Measurements from ENCODE around the gene BEAN1.

Gene BEAN1

DNA sequence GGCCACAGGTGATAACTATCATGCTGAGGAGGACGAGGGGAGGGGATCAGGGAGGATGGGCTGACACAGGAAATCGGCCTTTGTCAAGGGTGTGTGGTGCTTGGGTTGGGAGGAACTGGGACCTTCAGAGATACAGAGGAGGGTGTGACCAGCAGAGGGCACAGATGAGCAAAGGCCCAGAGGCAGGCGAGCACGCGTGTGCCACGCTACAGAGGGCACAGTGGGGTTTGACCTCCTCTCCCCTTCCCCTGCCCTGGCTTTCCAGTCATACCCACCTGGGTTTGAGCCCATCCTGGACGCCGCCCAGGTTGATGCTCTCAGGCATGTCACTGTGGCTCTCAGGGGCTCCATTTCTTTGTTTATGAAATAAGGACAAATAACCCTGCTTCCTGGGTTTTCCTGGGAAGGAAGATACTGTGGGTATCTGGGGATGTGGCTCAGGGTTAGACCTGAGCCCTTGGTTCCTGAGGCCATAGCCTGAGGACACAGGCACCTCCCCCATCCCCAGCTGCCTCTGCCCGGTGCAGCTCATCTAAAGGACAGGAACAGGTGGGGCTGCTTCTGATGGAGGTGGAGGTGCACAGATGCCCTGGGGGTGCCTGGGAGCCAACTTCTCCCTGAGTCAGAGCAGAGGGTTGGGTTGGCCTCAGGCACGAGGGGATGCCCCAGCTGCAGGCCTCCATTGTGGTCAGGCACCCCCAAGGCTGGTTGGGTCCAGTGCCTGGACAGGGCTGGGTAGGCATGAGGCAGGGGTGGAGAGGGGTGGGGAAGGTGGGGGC, 51.8 kb downstream of the BEAN1 start:
- no peaks in the 10 kb centered on the region for H3K9me3 Mint-ChIP-seq
- peak overlapping the region in 1 of 2 donors; percentile 27 for H3K27ac Mint-ChIP-seq
- H3K4me1 Mint-ChIP-seq (ENCODE audit: low read depth in 2 of 2) = peaks cover 29 to 30% of the 10 kb centered on the region in 2 donors
- DNase-seq = peak; percentile 74 to 79 (median 75)
- ATAC-seq (replicated peaks) = peak; percentile 88
- H3K27me3 Mint-ChIP-seq = no peaks in the 10 kb centered on the region
- H3K4me3 Mint-ChIP-seq = peak overlapping the region in 1 of 2 donors; percentile 29
- peaks cover 3% of the 10 kb centered on the region for H3K36me3 Mint-ChIP-seq (ENCODE audit: insufficient read depth)

DNA sequence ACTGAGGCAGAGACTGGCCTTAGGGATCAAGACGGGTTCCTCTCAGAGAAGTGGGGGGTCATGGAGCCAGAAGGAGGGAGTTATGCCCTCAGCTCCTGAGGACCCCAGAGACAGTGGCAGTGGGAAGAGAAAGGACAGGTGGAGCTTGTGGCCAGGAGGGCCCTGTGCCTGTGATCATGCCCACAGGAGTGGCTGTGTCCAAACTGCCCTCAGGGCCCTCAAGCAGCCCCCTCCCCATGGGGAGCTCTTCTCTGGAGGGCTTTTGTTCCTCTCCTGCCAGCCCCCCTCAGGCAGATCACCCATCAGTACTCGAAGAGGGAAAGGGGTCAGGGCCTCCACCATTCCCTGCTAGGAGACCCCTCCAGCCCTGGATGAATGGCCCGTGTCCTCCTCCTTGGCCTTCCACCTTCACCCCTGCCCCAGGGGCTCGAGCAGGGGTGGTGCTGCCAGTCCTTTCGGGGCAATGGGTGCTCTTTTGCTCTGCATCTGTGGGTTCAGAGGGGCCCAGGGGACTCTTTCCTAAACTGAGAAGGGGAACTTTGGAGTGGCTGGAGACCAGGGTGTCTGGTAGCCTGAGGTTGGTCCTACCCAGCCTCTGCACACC, 52.7 kb downstream of the BEAN1 start:
- H3K9me3 Mint-ChIP-seq = no peaks in the 10 kb centered on the region
- no peak overlapping the region for H3K27ac Mint-ChIP-seq
- H3K4me3 Mint-ChIP-seq = no peak overlapping the region
- H3K36me3 Mint-ChIP-seq (ENCODE audit: insufficient read depth) = peaks cover 3% of the 10 kb centered on the region
- no peaks in the 10 kb centered on the region for H3K27me3 Mint-ChIP-seq
- no peak for DNase-seq
- H3K4me1 Mint-ChIP-seq (ENCODE audit: low read depth in 2 of 2) = peaks cover 27 to 28% of the 10 kb centered on the region in 2 donors
- ATAC-seq (replicated peaks) = no peak

GRCh38 chr16:66480265-66481080, 53.4 kb downstream of the BEAN1 start:
- Mint-ChIP-seq H3K4me1 (ENCODE audit: low read depth in 2 of 2) (peaks cover 21% of the 10 kb centered on the region in 2 donors), H3K9me3 (no peaks in the 10 kb centered on the region), H3K4me3 (no peak overlapping the region), H3K36me3 (ENCODE audit: insufficient read depth) (peaks cover 3% of the 10 kb centered on the region), H3K27me3 (no peaks in the 10 kb centered on the region), H3K27ac (no peak overlapping the region)
- no peak for DNase-seq
- no peak for ATAC-seq (replicated peaks)

GRCh38 chr16:66481081-66481942, 54.2 kb downstream of the BEAN1 start:
- H3K27ac Mint-ChIP-seq = no peak overlapping the region
- ATAC-seq (replicated peaks) (no peak), DNase-seq (no peak)
- H3K9me3 Mint-ChIP-seq = no peaks in the 10 kb centered on the region
- H3K27me3 Mint-ChIP-seq = no peaks in the 10 kb centered on the region
- peaks cover 3% of the 10 kb centered on the region for H3K36me3 Mint-ChIP-seq (ENCODE audit: insufficient read depth)
- H3K4me1 Mint-ChIP-seq (ENCODE audit: low read depth in 2 of 2) = peaks cover 20 to 24% of the 10 kb centered on the region in 2 donors
- H3K4me3 Mint-ChIP-seq = no peak overlapping the region

DNA sequence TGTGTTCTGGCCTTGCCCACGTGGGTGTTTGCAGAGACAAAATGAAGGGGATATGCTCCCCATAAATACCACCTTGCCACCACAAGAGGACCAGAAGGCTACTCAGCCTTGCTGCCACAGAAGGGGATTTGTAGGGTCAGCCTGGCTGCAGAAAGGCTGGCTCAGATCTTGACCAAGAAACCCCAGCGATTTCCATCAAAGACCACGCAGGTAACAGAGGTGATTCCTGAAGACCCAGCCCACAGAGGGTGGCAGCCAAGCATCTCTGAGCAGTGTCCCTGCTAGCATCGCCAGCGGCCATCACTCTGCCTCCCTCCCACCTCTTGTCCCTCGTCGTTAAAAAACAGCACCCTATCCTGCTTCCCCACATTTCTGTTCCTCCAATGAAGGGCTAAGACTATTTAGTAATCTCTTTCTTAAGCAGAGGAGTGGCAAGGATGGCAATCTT, 54.9 kb downstream of the BEAN1 start:
- no peak for ATAC-seq (replicated peaks)
- H3K4me1 Mint-ChIP-seq (ENCODE audit: low read depth in 2 of 2) = peaks cover 20 to 24% of the 10 kb centered on the region in 2 donors

DNA sequence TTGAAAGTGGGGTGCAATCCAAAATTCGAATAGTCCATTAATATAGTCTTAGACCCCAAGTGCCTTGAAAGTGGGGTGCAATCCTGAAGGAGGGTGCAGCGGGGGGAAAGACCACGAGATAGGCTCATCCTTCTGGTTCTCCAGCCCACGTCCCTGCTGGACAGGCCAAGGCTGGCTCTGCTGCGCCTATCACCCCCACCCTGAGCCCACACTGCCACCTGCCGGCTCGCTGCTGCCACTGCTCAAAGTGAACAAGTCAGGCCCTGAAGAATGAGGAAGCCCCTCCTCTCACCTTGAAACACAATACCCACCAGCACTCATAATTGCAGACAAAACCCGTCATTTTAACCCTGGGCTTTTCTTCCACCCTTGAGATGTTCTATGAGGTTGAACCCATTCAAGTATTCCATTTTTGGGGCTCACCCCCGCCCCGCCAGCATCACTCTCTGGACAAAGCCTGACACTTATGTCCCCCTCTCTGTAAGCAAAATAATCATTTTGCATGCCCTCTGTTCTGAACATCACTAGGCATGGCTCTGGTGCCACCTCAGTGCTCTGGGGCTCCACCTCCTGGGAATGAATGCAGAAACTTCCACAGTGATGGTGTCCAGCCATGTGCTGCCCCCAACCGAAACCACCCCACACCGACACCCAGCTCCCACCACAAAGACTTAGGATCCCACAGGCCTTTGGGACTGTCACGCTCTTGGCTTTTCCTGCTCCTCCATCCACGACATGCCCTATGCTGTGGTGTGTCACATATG, 56.8 kb downstream of the BEAN1 start:
- Mint-ChIP-seq H3K4me3 (no peak overlapping the region), H3K9me3 (no peaks in the 10 kb centered on the region), H3K27ac (peak overlapping the region in 1 of 2 donors; percentile 30), H3K4me1 (ENCODE audit: low read depth in 2 of 2) (peaks cover 14 to 18% of the 10 kb centered on the region in 2 donors), H3K36me3 (ENCODE audit: insufficient read depth) (no peaks in the 10 kb centered on the region), H3K27me3 (no peaks in the 10 kb centered on the region)
- ATAC-seq (replicated peaks) (peak; percentile 80), DNase-seq (peak; percentile 66 to 70 (median 68))

More for the DNA sequence above, 54.9 kb downstream of the BEAN1 start:
- H3K27me3 Mint-ChIP-seq = no peaks in the 10 kb centered on the region
- H3K4me3 Mint-ChIP-seq = no peak overlapping the region
- H3K27ac Mint-ChIP-seq = no peak overlapping the region
- DNase-seq = no peak
- H3K9me3 Mint-ChIP-seq = no peaks in the 10 kb centered on the region
- H3K36me3 Mint-ChIP-seq (ENCODE audit: insufficient read depth) = peaks cover 3% of the 10 kb centered on the region

- no peak for DNase-seq
- Mint-ChIP-seq H3K27me3 (no peaks in the 10 kb centered on the region), H3K4me3 (no peak overlapping the region), H3K9me3 (no peaks in the 10 kb centered on the region), H3K27ac (no peak overlapping the region), H3K4me1 (ENCODE audit: low read depth in 2 of 2) (peaks cover 14 to 15% of the 10 kb centered on the region in 2 donors), H3K36me3 (ENCODE audit: insufficient read depth) (peaks cover under 1% of the 10 kb centered on the region)
- no peak for ATAC-seq (replicated peaks)
These were observed 57.5 kb downstream of the BEAN1 start for GRCh38 chr16:66484453-66485213.

DNA sequence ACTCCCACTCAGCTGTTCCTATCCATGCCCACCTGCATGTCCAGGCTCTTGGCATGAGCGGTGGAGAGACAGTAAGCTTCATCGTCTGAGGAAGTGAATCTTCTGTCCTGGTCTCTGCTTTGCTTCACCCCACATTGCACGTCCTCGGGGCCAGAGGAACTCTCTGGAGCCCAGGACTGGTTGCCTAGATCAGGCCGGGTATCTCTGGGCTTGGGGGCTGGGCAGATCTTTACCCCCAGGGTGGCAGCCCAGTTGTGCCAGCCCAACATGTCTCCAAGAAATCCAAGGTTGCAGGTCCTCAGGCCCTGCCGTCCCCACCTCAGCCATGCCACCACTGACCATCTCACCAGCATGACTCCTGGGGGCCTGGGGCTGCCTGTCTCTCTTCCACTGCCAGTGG, 58.3 kb downstream of the BEAN1 start:
- H3K4me1 Mint-ChIP-seq (ENCODE audit: low read depth in 2 of 2) = peaks cover 14 to 15% of the 10 kb centered on the region in 2 donors
- ATAC-seq (replicated peaks) (no peak), DNase-seq (no peak)
- H3K9me3 Mint-ChIP-seq = no peaks in the 10 kb centered on the region
- H3K27me3 Mint-ChIP-seq = no peaks in the 10 kb centered on the region
- H3K27ac Mint-ChIP-seq = peak overlapping the region in 1 of 2 donors; percentile 46
- peaks cover 5% of the 10 kb centered on the region for H3K36me3 Mint-ChIP-seq (ENCODE audit: insufficient read depth)
- no peak overlapping the region for H3K4me3 Mint-ChIP-seq

- peak overlapping the region; percentile 55 to 86 for H3K27ac Mint-ChIP-seq
- no peaks in the 10 kb centered on the region for H3K9me3 Mint-ChIP-seq
- no peak for DNase-seq
- H3K27me3 Mint-ChIP-seq = no peaks in the 10 kb centered on the region
- peaks cover 15 to 16% of the 10 kb centered on the region in 2 donors for H3K4me1 Mint-ChIP-seq (ENCODE audit: low read depth in 2 of 2)
- no peak for ATAC-seq (replicated peaks)
- H3K4me3 Mint-ChIP-seq = no peak overlapping the region
- peaks cover 12% of the 10 kb centered on the region for H3K36me3 Mint-ChIP-seq (ENCODE audit: insufficient read depth)
These were observed 59.2 kb downstream of the BEAN1 start for GRCh38 chr16:66486199-66486772.

GRCh38 chr16:66486773-66487579, 59.9 kb downstream of the BEAN1 start:
- no peak for ATAC-seq (replicated peaks)
- Mint-ChIP-seq H3K27me3 (no peaks in the 10 kb centered on the region), H3K4me3 (no peak overlapping the region), H3K4me1 (ENCODE audit: low read depth in 2 of 2) (peaks cover 15 to 16% of the 10 kb centered on the region in 2 donors), H3K27ac (peak overlapping the region; percentile 55 to 86), H3K9me3 (no peaks in the 10 kb centered on the region), H3K36me3 (ENCODE audit: insufficient read depth) (peaks cover 15% of the 10 kb centered on the region)
- no peak for DNase-seq
